GM12878 (cell line): ENCODE data around the gene HLA-DPB1. TPM values are rescaled to one million over a fixed set of nuclear protein-coding genes. Genes with fewer than 3 reads are reported as not detected.

Experiments used
- polyA plus RNA-seq, 11 experiments: library from polyadenylated mRNA; depleted of rRNA in 4 of 11; unstranded in 6 of 11; stranded (reverse) in 5 of 11; fragments of >200 nt; fragmentation: Nextera tagmentation in 4 of 11; fragmentation: Illumina TruSeq in 1 of 11; extraction: Ambion mirVana in 4 of 11; extraction: Trizol in 1 of 11; gene quantifications; 1 replicate in 1 of 11; 2 replicates in 10 of 11; pipeline versions ENCODE4 v1.2.1 to v1.2.3, GENCODE V29; 2011 to 2016; ENCODE audit warnings: inconsistent platforms in 2 of 11, missing spikeins in 2 of 11, low read depth in 1 of 11
- total RNA-seq, 4 experiments: library from RNA; depleted of rRNA in 3 of 4; stranded (reverse); fragments of >200 nt in 3 of 4; fragmentation: Illumina TruSeq in 1 of 4; extraction: Trizol in 1 of 4; gene quantifications; 2 replicates each; pipeline versions ENCODE4 v1.2.1 to v1.2.3, GENCODE V29; 2013 to 2021

The HLA-DPB1 gene
- total and polyA plus RNA-seq, 10 of the 15 experiments (the other 5 are each of a cell fraction or from before 2014, with no cell fraction given) = 101 to 675 (median 352) TPM

Other genes starting within 250 kb of the HLA-DPB1 start
Only the 7 nearest of the 23 such genes appear.
- gene HLA-DMA, start 122.9 kb upstream of the HLA-DPB1 start, total RNA-seq (2014; rRNA removed) = 243 and 269 TPM in 2 replicates
- gene HLA-DMA, start 122.9 kb upstream of the HLA-DPB1 start, total RNA-seq (2014; rRNA removed; fragmentation: Illumina TruSeq; extraction: Trizol) = 170 and 177 TPM in 2 replicates
- gene HLA-DMA, start 122.9 kb upstream of the HLA-DPB1 start, total RNA-seq (2021) = 182 and 189 TPM in 2 replicates
- 190 and 290 TPM in 2 replicates for gene HLA-DMA, start 122.9 kb upstream of the HLA-DPB1 start, polyA plus RNA-seq (2011; rRNA removed)
- gene HLA-DMA, start 122.9 kb upstream of the HLA-DPB1 start, polyA plus RNA-seq (2014; fragmentation: Illumina TruSeq; extraction: Trizol) = 327 and 354 TPM in 2 replicates
- gene HLA-DMA, start 122.9 kb upstream of the HLA-DPB1 start, polyA plus RNA-seq (2014; fragmentation: Nextera tagmentation; extraction: Ambion mirVana) = 100 to 1,000 TPM; 389 to 552 TPM
- gene HLA-DMA, start 122.9 kb upstream of the HLA-DPB1 start, polyA plus RNA-seq (2014; rRNA removed) = 267 and 279 TPM in 2 replicates
- gene HLA-DMA, start 122.9 kb upstream of the HLA-DPB1 start, polyA plus RNA-seq (2016; fragmentation: Nextera tagmentation; extraction: Ambion mirVana) = 100 to 1,000 TPM; 339 to 378 TPM
- 127 TPM in 2 replicates for gene BRD2, start 107.4 kb upstream of the HLA-DPB1 start, total RNA-seq (2014; rRNA removed)
- gene BRD2, start 107.4 kb upstream of the HLA-DPB1 start, total RNA-seq (2014; rRNA removed; fragmentation: Illumina TruSeq; extraction: Trizol) = 139 and 145 TPM in 2 replicates
- 160 and 178 TPM in 2 replicates for gene BRD2, start 107.4 kb upstream of the HLA-DPB1 start, total RNA-seq (2021)
- gene BRD2, start 107.4 kb upstream of the HLA-DPB1 start, polyA plus RNA-seq (2011; rRNA removed) = 218 and 239 TPM in 2 replicates
- gene BRD2, start 107.4 kb upstream of the HLA-DPB1 start, polyA plus RNA-seq (2014; fragmentation: Illumina TruSeq; extraction: Trizol) = 234 and 289 TPM in 2 replicates
- 100 to 1,000 TPM in 1 of 2 experiments, 10 to 100 TPM in 1; 32.2 to 133 TPM for gene BRD2, start 107.4 kb upstream of the HLA-DPB1 start, polyA plus RNA-seq (2014; fragmentation: Nextera tagmentation; extraction: Ambion mirVana)
- gene BRD2, start 107.4 kb upstream of the HLA-DPB1 start, polyA plus RNA-seq (2014; rRNA removed) = 180 and 181 TPM in 2 replicates
- 100 to 1,000 TPM; 113 to 118 TPM for gene BRD2, start 107.4 kb upstream of the HLA-DPB1 start, polyA plus RNA-seq (2016; fragmentation: Nextera tagmentation; extraction: Ambion mirVana)
- 99.2 and 108 TPM in 2 replicates for gene HLA-DOA, start 66.4 kb upstream of the HLA-DPB1 start, total RNA-seq (2014; rRNA removed)
- gene HLA-DOA, start 66.4 kb upstream of the HLA-DPB1 start, total RNA-seq (2014; rRNA removed; fragmentation: Illumina TruSeq; extraction: Trizol) = 64.6 and 69.1 TPM in 2 replicates
- 73.3 and 73.5 TPM in 2 replicates for gene HLA-DOA, start 66.4 kb upstream of the HLA-DPB1 start, total RNA-seq (2021)
- gene HLA-DOA, start 66.4 kb upstream of the HLA-DPB1 start, polyA plus RNA-seq (2011; rRNA removed) = 31.3 and 46.7 TPM in 2 replicates
- gene HLA-DOA, start 66.4 kb upstream of the HLA-DPB1 start, polyA plus RNA-seq (2014; fragmentation: Illumina TruSeq; extraction: Trizol) = 69.9 and 79.3 TPM in 2 replicates
- 10 to 100 TPM in 1 of 2 experiments, 1 to 10 TPM in 1; 8.8 to 21.1 TPM for gene HLA-DOA, start 66.4 kb upstream of the HLA-DPB1 start, polyA plus RNA-seq (2014; fragmentation: Nextera tagmentation; extraction: Ambion mirVana)
- gene HLA-DOA, start 66.4 kb upstream of the HLA-DPB1 start, polyA plus RNA-seq (2014; rRNA removed) = 99.8 and 104 TPM in 2 replicates
- 10 to 100 TPM; 44.9 to 47.6 TPM for gene HLA-DOA, start 66.4 kb upstream of the HLA-DPB1 start, polyA plus RNA-seq (2016; fragmentation: Nextera tagmentation; extraction: Ambion mirVana)
- gene HLA-DPA1, start 2.3 kb upstream of the HLA-DPB1 start, total RNA-seq (2014; rRNA removed) = 1,084 and 1,097 TPM in 2 replicates
- 990 and 1,018 TPM in 2 replicates for gene HLA-DPA1, start 2.3 kb upstream of the HLA-DPB1 start, total RNA-seq (2014; rRNA removed; fragmentation: Illumina TruSeq; extraction: Trizol)
- 707 and 749 TPM in 2 replicates for gene HLA-DPA1, start 2.3 kb upstream of the HLA-DPB1 start, total RNA-seq (2021)
- gene HLA-DPA1, start 2.3 kb upstream of the HLA-DPB1 start, polyA plus RNA-seq (2011; rRNA removed) = 1,074 and 1,640 TPM in 2 replicates
- gene HLA-DPA1, start 2.3 kb upstream of the HLA-DPB1 start, polyA plus RNA-seq (2014; fragmentation: Illumina TruSeq; extraction: Trizol) = 1,388 and 1,535 TPM in 2 replicates
- 100 to 1,000 TPM; 508 to 665 TPM for gene HLA-DPA1, start 2.3 kb upstream of the HLA-DPB1 start, polyA plus RNA-seq (2014; fragmentation: Nextera tagmentation; extraction: Ambion mirVana)
- gene HLA-DPA1, start 2.3 kb upstream of the HLA-DPB1 start, polyA plus RNA-seq (2014; rRNA removed) = 952 and 1,003 TPM in 2 replicates
- gene HLA-DPA1, start 2.3 kb upstream of the HLA-DPB1 start, polyA plus RNA-seq (2016; fragmentation: Nextera tagmentation; extraction: Ambion mirVana) = 100 to 1,000 TPM; 640 to 684 TPM
- 0.22 and 0.23 TPM in 2 replicates for gene COL11A2, start 116.5 kb downstream of the HLA-DPB1 start, total RNA-seq (2014; rRNA removed)
- 0.22 and 0.23 TPM in 2 replicates for gene COL11A2, start 116.5 kb downstream of the HLA-DPB1 start, total RNA-seq (2014; rRNA removed; fragmentation: Illumina TruSeq; extraction: Trizol)
- gene COL11A2, start 116.5 kb downstream of the HLA-DPB1 start, total RNA-seq (2021) = 0.51 and 0.53 TPM in 2 replicates
- 0.42 and 0.83 TPM in 2 replicates for gene COL11A2, start 116.5 kb downstream of the HLA-DPB1 start, polyA plus RNA-seq (2011; rRNA removed)
- gene COL11A2, start 116.5 kb downstream of the HLA-DPB1 start, polyA plus RNA-seq (2014; fragmentation: Illumina TruSeq; extraction: Trizol) = 0.09 and 0.44 TPM in 2 replicates
- gene COL11A2, start 116.5 kb downstream of the HLA-DPB1 start, polyA plus RNA-seq (2014; fragmentation: Nextera tagmentation; extraction: Ambion mirVana) = under 1 TPM in 1 of 2 experiments, not detected in 1; 0.07 TPM
- 0.72 and 0.76 TPM in 2 replicates for gene COL11A2, start 116.5 kb downstream of the HLA-DPB1 start, polyA plus RNA-seq (2014; rRNA removed)
- under 1 TPM; 0.03 to 0.15 TPM for gene COL11A2, start 116.5 kb downstream of the HLA-DPB1 start, polyA plus RNA-seq (2016; fragmentation: Nextera tagmentation; extraction: Ambion mirVana)
- gene RXRB, start 124.7 kb downstream of the HLA-DPB1 start, total RNA-seq (2014; rRNA removed) = 14.0 TPM in 2 replicates
- gene RXRB, start 124.7 kb downstream of the HLA-DPB1 start, total RNA-seq (2014; rRNA removed; fragmentation: Illumina TruSeq; extraction: Trizol) = 9.5 and 10.8 TPM in 2 replicates
- 27.1 and 30.3 TPM in 2 replicates for gene RXRB, start 124.7 kb downstream of the HLA-DPB1 start, total RNA-seq (2021)
- 26.6 and 35.0 TPM in 2 replicates for gene RXRB, start 124.7 kb downstream of the HLA-DPB1 start, polyA plus RNA-seq (2011; rRNA removed)
- 16.4 and 25.8 TPM in 2 replicates for gene RXRB, start 124.7 kb downstream of the HLA-DPB1 start, polyA plus RNA-seq (2014; fragmentation: Illumina TruSeq; extraction: Trizol)
- gene RXRB, start 124.7 kb downstream of the HLA-DPB1 start, polyA plus RNA-seq (2014; fragmentation: Nextera tagmentation; extraction: Ambion mirVana) = 1 to 10 TPM in 1 of 2 experiments, under 1 TPM in 1; 0.71 to 1.6 TPM
- gene RXRB, start 124.7 kb downstream of the HLA-DPB1 start, polyA plus RNA-seq (2014; rRNA removed) = 30.3 and 34.4 TPM in 2 replicates
- gene RXRB, start 124.7 kb downstream of the HLA-DPB1 start, polyA plus RNA-seq (2016; fragmentation: Nextera tagmentation; extraction: Ambion mirVana) = 10 to 100 TPM; 19.8 to 21.0 TPM
- gene SLC39A7, start 124.9 kb downstream of the HLA-DPB1 start, total RNA-seq (2014; rRNA removed) = 48.9 and 50.6 TPM in 2 replicates
- 41.3 and 43.9 TPM in 2 replicates for gene SLC39A7, start 124.9 kb downstream of the HLA-DPB1 start, total RNA-seq (2014; rRNA removed; fragmentation: Illumina TruSeq; extraction: Trizol)
- 52.9 and 57.3 TPM in 2 replicates for gene SLC39A7, start 124.9 kb downstream of the HLA-DPB1 start, total RNA-seq (2021)
- 23.0 and 37.4 TPM in 2 replicates for gene SLC39A7, start 124.9 kb downstream of the HLA-DPB1 start, polyA plus RNA-seq (2011; rRNA removed)
- 51.0 and 63.1 TPM in 2 replicates for gene SLC39A7, start 124.9 kb downstream of the HLA-DPB1 start, polyA plus RNA-seq (2014; fragmentation: Illumina TruSeq; extraction: Trizol)
- gene SLC39A7, start 124.9 kb downstream of the HLA-DPB1 start, polyA plus RNA-seq (2014; fragmentation: Nextera tagmentation; extraction: Ambion mirVana) = 1 to 10 TPM; 7.3 to 8.4 TPM
- 55.3 and 56.1 TPM in 2 replicates for gene SLC39A7, start 124.9 kb downstream of the HLA-DPB1 start, polyA plus RNA-seq (2014; rRNA removed)
- gene SLC39A7, start 124.9 kb downstream of the HLA-DPB1 start, polyA plus RNA-seq (2016; fragmentation: Nextera tagmentation; extraction: Ambion mirVana) = 10 to 100 TPM; 12.8 to 14.0 TPM